A673 (cell line): ENCODE measurements around the gene HBE1. TPM values are rescaled to one million over a fixed set of nuclear protein-coding genes. Genes with fewer than 3 reads are reported as not detected.

Experiments
- BruUV-seq: library from RNA; stranded (reverse); fragments of 400-500 nt; replicated peaks from 2 replicates; lab custom pipeline; 2021; lab: Mats Ljungman, UMichigan
- CTCF ChIA-PET: fragments of 300-600 bp; sonication (Branson Sonifier 250); formaldehyde crosslinking; loops from one replicate; lab custom pipeline; 2022; ENCODE audit warnings: antibody characterized with exemption; lab: Charles Lee
- POLR2A ChIA-PET: fragments of 300-600 bp; sonication (Branson Sonifier 250); formaldehyde crosslinking; loops from one replicate; lab custom pipeline; 2022; ENCODE audit warnings: antibody characterized with exemption; ENCODE audit not compliant: low non-redundant PET; lab: Charles Lee
- DNase-seq: peaks from one replicate; pipeline ENCODE4 v3.0.0-alpha.2; 2015; ENCODE audit warnings: low spot score
- H3K27ac ChIP-seq: fragments of 200-600 bp; sonication (generic); 2 replicates; pipeline ENCODE4 v1.5.1; 2016; ENCODE audit warnings: mixed run types, low read depth, mild to moderate bottlenecking, mixed read lengths, antibody characterized with exemption, low read length; ENCODE audit not compliant: poor library complexity, severe bottlenecking
- H3K27me3 ChIP-seq: fragments of 200-600 bp; sonication (generic); replicated peaks from 2 replicates; pipeline ENCODE4 v1.6.1; 2017; ENCODE audit warnings: mixed run types, low read depth, mild to moderate bottlenecking, mixed read lengths, antibody characterized with exemption, low read length; ENCODE audit not compliant: insufficient read depth, poor library complexity
- H3K36me3 ChIP-seq: fragments of 200-600 bp; sonication (generic); 2 replicates; pipeline ENCODE4 v1.6.1; 2016; ENCODE audit warnings: mixed run types, mild to moderate bottlenecking, mixed read lengths, antibody characterized with exemption, low read length; ENCODE audit not compliant: insufficient read depth, poor library complexity, severe bottlenecking
- H3K4me1 ChIP-seq: fragments of 200-600 bp; sonication (generic); 2 replicates; pipeline ENCODE4 v1.6.1; 2017; ENCODE audit warnings: mixed run types, mild to moderate bottlenecking, mixed read lengths, antibody characterized with exemption, low read length; ENCODE audit not compliant: insufficient read depth, poor library complexity, severe bottlenecking
- H3K4me3 ChIP-seq: fragments of 200-600 bp; sonication (generic); 2 replicates; pipeline ENCODE4 v1.5.1; 2016; ENCODE audit warnings: low read depth, mixed run types, mild to moderate bottlenecking, mixed read lengths, low read length; ENCODE audit not compliant: poor library complexity, severe bottlenecking
- H3K9me3 ChIP-seq: fragments of 200-600 bp; sonication (generic); 2 replicates; pipeline ENCODE4 v1.6.1; 2016; ENCODE audit warnings: mixed run types, low read depth, mild to moderate bottlenecking, mixed read lengths, antibody characterized with exemption, low read length; ENCODE audit not compliant: poor library complexity, severe bottlenecking
- CTCF ChIP-seq: fragments of 300-800, 200-600 bp; sonication (generic); conservative IDR thresholded peaks from 2 replicates; pipeline ENCODE4 v1.5.1; 2017; ENCODE audit warnings: low read depth, mild to moderate bottlenecking, antibody characterized with exemption, low read length, moderate library complexity, mixed read lengths
- EZH2 ChIP-seq: fragments of 200-600 bp; sonication (generic); IDR thresholded peaks from 2 replicates; pipeline ENCODE4 v1.6.1; 2017; ENCODE audit warnings: borderline replicate concordance, low read depth, mild to moderate bottlenecking, mixed read lengths, antibody characterized with exemption, low read length; ENCODE audit not compliant: poor library complexity, severe bottlenecking
- intact Hi-C: fragments of 100-400 bp; cut with micrococcal nuclease; formaldehyde crosslinking; loops from one replicate; pipeline ENCODE4 v1.10.0; 2022; ENCODE audit not compliant: unreplicated experiment
- total RNA-seq: library from RNA; stranded (reverse); gene quantifications from 2 replicates; pipeline ENCODE4 v1.2.3, GENCODE V29; 2021

Gene HBE1
- total RNA-seq, 1 experiment from 2014 or later: not detected

- TF ChIP-seq CTCF: no peak
- TF ChIP-seq EZH2: no peak
- CTCF ChIA-PET: no interaction called here
- BruUV-seq: no TSS peak
Measured at GRCh38 chr11:5234381-5234834, 35.3 kb downstream of the HBE1 start, which contains the start of gene HBD. Gene HBD, minus strand, starts transcription at chr11:5234483. Its CDS starts 50 bp downstream, at chr11:5234433.

GRCh38 chr11:5233307-5233706 is 36.4 kb downstream of the HBE1 start:
- intact Hi-C loops: no loop called here
- no TSS peak for BruUV-seq
- H3K4me1 ChIP-seq: no peaks in the 10 kb centered on the region
- H3K27me3 ChIP-seq: no peaks in the 10 kb centered on the region
- no peaks in the 10 kb centered on the region for H3K9me3 ChIP-seq
- no peak for DNase-seq
- ChIA-PET CTCF (no interaction called here), POLR2A (no interaction called here)
- no peaks in the 10 kb centered on the region for H3K36me3 ChIP-seq
- no peak overlapping the region for H3K4me3 ChIP-seq
- TF ChIP-seq EZH2 (no peak), CTCF (no peak)
- H3K27ac ChIP-seq: no peak overlapping the region

More at GRCh38 chr11:5234381-5234834, 35.3 kb downstream of the HBE1 start, which contains the start of gene HBD:
- no peaks in the 10 kb centered on the region for H3K27me3 ChIP-seq
- H3K36me3 ChIP-seq: no peaks in the 10 kb centered on the region
- DNase-seq: no peak
- no peak within 1 kb of the TSS for H3K27ac ChIP-seq
- intact Hi-C loops: no loop called here
- POLR2A ChIA-PET: no interaction called here
- H3K4me3 ChIP-seq: no peak within 1 kb of the TSS
- no peaks in the 10 kb centered on the region for H3K4me1 ChIP-seq
- H3K9me3 ChIP-seq: no peaks in the 10 kb centered on the region

- H3K4me3 ChIP-seq: no peak overlapping the region
- no TSS peak for BruUV-seq
- CTCF ChIA-PET: no interaction called here
Measured at GRCh38 chr11:5232821-5233220, 36.9 kb downstream of the HBE1 start.

More at GRCh38 chr11:5232821-5233220, 36.9 kb downstream of the HBE1 start:
- H3K4me1 ChIP-seq: no peaks in the 10 kb centered on the region
- no peaks in the 10 kb centered on the region for H3K27me3 ChIP-seq
- TF ChIP-seq EZH2: no peak
- no peak for TF ChIP-seq CTCF
- H3K36me3 ChIP-seq: no peaks in the 10 kb centered on the region
- POLR2A ChIA-PET: no interaction called here
- intact Hi-C loops: no loop called here
- no peak for DNase-seq
- H3K27ac ChIP-seq: no peak overlapping the region
- H3K9me3 ChIP-seq: no peaks in the 10 kb centered on the region
